ENCODE results near the gene BMP6.
"Not testable (repeated sequence)": the region's sequence is repeated elsewhere in the genome, so short reads cannot be mapped to it uniquely, and the experiment has no call there.

Gene BMP6

GRCh38 chr6:7786214-7786661 is 60.3 kb downstream of the BMP6 start:
- in situ Hi-C loops (cut with MboI; ENCODE audit: low sequenced_read_pairs): no loop called here

- in situ Hi-C loops (cut with MboI; ENCODE audit: low sequenced_read_pairs): no loop called here
Observed at GRCh38 chr6:7787137-7787608, 61.3 kb downstream of the BMP6 start.

- in situ Hi-C loops (cut with MboI; ENCODE audit: low sequenced_read_pairs): no loop called here
Observed at GRCh38 chr6:7787731-7788130, 61.8 kb downstream of the BMP6 start.

- in situ Hi-C loops (cut with MboI; ENCODE audit: low sequenced_read_pairs): no loop called here
Observed at GRCh38 chr6:7794509-7794908, 68.6 kb downstream of the BMP6 start.

- in situ Hi-C loops (cut with MboI; ENCODE audit: low sequenced_read_pairs): no loop called here
Observed at GRCh38 chr6:7797386-7797785, 71.5 kb downstream of the BMP6 start.

GRCh38 chr6:7798751-7799150 is 72.9 kb downstream of the BMP6 start:
- in situ Hi-C loops (cut with MboI; ENCODE audit: low sequenced_read_pairs): no loop called here

- in situ Hi-C loops (cut with MboI; ENCODE audit: low sequenced_read_pairs): no loop called here
Observed at GRCh38 chr6:7802662-7803061, 76.8 kb downstream of the BMP6 start.

GRCh38 chr6:7803214-7803613 is 77.3 kb downstream of the BMP6 start:
- in situ Hi-C loops (cut with MboI; ENCODE audit: low sequenced_read_pairs): no loop called here

GRCh38 chr6:7805078-7805849 is 79.4 kb downstream of the BMP6 start:
- in situ Hi-C loops (cut with MboI; ENCODE audit: low sequenced_read_pairs): no loop called here

GRCh38 chr6:7805850-7806214 is 79.9 kb downstream of the BMP6 start:
- in situ Hi-C loops (cut with MboI; ENCODE audit: low sequenced_read_pairs): no loop called here

- in situ Hi-C loops (cut with MboI; ENCODE audit: low sequenced_read_pairs): no loop called here
Observed at GRCh38 chr6:7806711-7807110, 80.8 kb downstream of the BMP6 start.

GRCh38 chr6:7809346-7809745 is 83.4 kb downstream of the BMP6 start:
- in situ Hi-C loops (cut with MboI; ENCODE audit: low sequenced_read_pairs): no loop called here

- in situ Hi-C loops (cut with MboI; ENCODE audit: low sequenced_read_pairs): no loop called here
Observed at GRCh38 chr6:7811441-7811840, 85.5 kb downstream of the BMP6 start.

- in situ Hi-C loops (cut with MboI; ENCODE audit: low sequenced_read_pairs): no loop called here
Observed at GRCh38 chr6:7812623-7813022, 86.7 kb downstream of the BMP6 start.

GRCh38 chr6:7813193-7813592 is 87.3 kb downstream of the BMP6 start:
- in situ Hi-C loops (cut with MboI; ENCODE audit: low sequenced_read_pairs): no loop called here

GRCh38 chr6:7813704-7814103 is 87.8 kb downstream of the BMP6 start:
- in situ Hi-C loops (cut with MboI; ENCODE audit: low sequenced_read_pairs): no loop called here

GRCh38 chr6:7815716-7816115 is 89.8 kb downstream of the BMP6 start:
- in situ Hi-C loops (cut with MboI; ENCODE audit: low sequenced_read_pairs): no loop called here

GRCh38 chr6:7817184-7817583 is 91.3 kb downstream of the BMP6 start:
- in situ Hi-C loops (cut with MboI; ENCODE audit: low sequenced_read_pairs): not testable (repeated sequence)

GRCh38 chr6:7818257-7819214 is 92.6 kb downstream of the BMP6 start:
- in situ Hi-C loops (cut with MboI; ENCODE audit: low sequenced_read_pairs): no loop called here

- in situ Hi-C loops (cut with MboI; ENCODE audit: low sequenced_read_pairs): no loop called here
Observed at GRCh38 chr6:7819431-7820015, 93.6 kb downstream of the BMP6 start.

- in situ Hi-C loops (cut with MboI; ENCODE audit: low sequenced_read_pairs): no loop called here
Observed at GRCh38 chr6:7820288-7820835, 94.5 kb downstream of the BMP6 start.
